A549 (cell line): Measurements from ENCODE around the gene NFE2L2. TPM values are rescaled to one million over a fixed set of nuclear protein-coding genes. Genes with fewer than 3 reads are reported as not detected.

Experiments
- ATAC-seq, 2 experiments: fragments of 200-7000 bp in 1 of 2; fragments of >200 bp in 1 of 2; cut with Nextera tagmentation in 1 of 2; cut with Tn5 transposase in 1 of 2; 3 replicates each; pipeline versions ENCODE4 v1.8.0 to v1.9.1; 2018 to 2020; ENCODE audit warnings: mild to moderate bottlenecking in 1 of 2, moderate library complexity in 1 of 2
- CTCF ChIA-PET: fragments of 300-600 bp; sonication (Branson Sonifier 250); formaldehyde crosslinking; extraction: SDS; loops from one replicate; lab custom pipeline; 2021; ENCODE audit warnings: antibody characterized with exemption, inconsistent platforms; lab: Yijun Ruan, JAX
- POLR2A ChIA-PET: fragments of 350-600 bp; formaldehyde crosslinking; extraction: SDS; loops from one replicate; lab custom pipeline; 2021; ENCODE audit warnings: antibody characterized with exemption, inconsistent platforms; lab: Yijun Ruan, JAX
- DNase-seq, 2 experiments: peaks; one replicate each; pipeline versions ENCODE4 v3.0.0 to v3.0.0-alpha.2; 2011 to 2016; ENCODE audit warnings: low read depth in 1 of 2, low spot score in 1 of 2
- FAIRE-seq: peaks from 2 replicates; lab custom pipeline; 2011; peaks lifted over from hg19 to GRCh38; lab: Jason Lieb, UNC
- H3K27ac ChIP-seq, 2 experiments: fragments of >200 bp; sonication (Bioruptor Twin); formaldehyde crosslinking; 3 replicates each; pipeline ENCODE4 v1.5.1; 2016 to 2017
- H3K4me1 ChIP-seq: fragments of >200 bp; sonication (Bioruptor Twin); formaldehyde crosslinking; 3 replicates; pipeline ENCODE4 v1.6.1; 2016
- H3K4me2 ChIP-seq: fragments of >200 bp; sonication (Bioruptor Twin); formaldehyde crosslinking; 3 replicates; pipeline ENCODE4 v1.6.1; 2016
- H3K4me3 ChIP-seq: fragments of >200 bp; sonication (Bioruptor Twin); formaldehyde crosslinking; 3 replicates; pipeline ENCODE4 v1.5.1; 2016
- H3K9me3 ChIP-seq: fragments of >200 bp; sonication (Bioruptor Twin); formaldehyde crosslinking; 3 replicates; pipeline ENCODE4 v1.6.1; 2016
- CBX8 ChIP-seq: fragments of 200-600 bp; sonication (generic); IDR thresholded peaks from 2 replicates; pipeline ENCODE4 v1.6.1; 2016
- E2F6 ChIP-seq: IDR thresholded peaks from 2 replicates; pipeline ENCODE4 v1.6.1; 2012; ENCODE audit warnings: low read depth, borderline replicate concordance
- FOSL2 ChIP-seq, 2 experiments: fragments of 450-650 bp in 1 of 2; fragments of >200 bp in 1 of 2; sonication (Bioruptor Twin) in 1 of 2; formaldehyde crosslinking; IDR thresholded peaks; 2 replicates each; pipeline versions ENCODE4 v1.5.0 to v1.6.1; 2016 to 2020; ENCODE audit warnings: mild to moderate bottlenecking in 1 of 2, moderate library complexity in 1 of 2
- FOXS1 ChIP-seq: fragments of 250-450 bp; sonication (Bioruptor Pico); IDR thresholded peaks from 2 replicates; pipeline ENCODE4 v1.5.0; 2020; ENCODE audit warnings: mild to moderate bottlenecking, moderate library complexity
- HES2 ChIP-seq: fragments of >200 bp; sonication (Bioruptor Twin); formaldehyde crosslinking; IDR thresholded peaks from 2 replicates; pipeline ENCODE4 v1.6.1; 2016
- JUN ChIP-seq, 2 experiments: fragments of >200 bp; sonication (Bioruptor Twin); formaldehyde crosslinking; IDR thresholded peaks; 2 replicates in 1 of 2; 3 replicates in 1 of 2; pipeline ENCODE4 v1.6.1; 2016 to 2017
- KDM5A ChIP-seq: fragments of 200-600 bp; sonication (generic); IDR thresholded peaks from 2 replicates; pipeline ENCODE4 v1.6.1; 2016; ENCODE audit warnings: antibody characterized with exemption, mild to moderate bottlenecking
- PHF8 ChIP-seq: fragments of 200-600 bp; sonication (generic); IDR thresholded peaks from 2 replicates; pipeline ENCODE4 v1.6.1; 2016; ENCODE audit warnings: low read depth, mild to moderate bottlenecking, antibody characterized with exemption, moderate library complexity, borderline replicate concordance
- ZC3H11A ChIP-seq: fragments of 450-650 bp; IDR thresholded peaks from 2 replicates; pipeline ENCODE4 v1.6.1; 2014; ENCODE audit warnings: antibody characterized with exemption, mild to moderate bottlenecking
- WGBS: methylation state at CpG from one replicate; pipeline ENCODE4 v1.1.6; 2017; ENCODE audit errors: missing lambda C conversion rate; 5-methylcytosine and 5-hydroxymethylcytosine counted together
- polyA plus RNA-seq, 4 experiments: library from polyadenylated mRNA; depleted of rRNA in 3 of 4; stranded (reverse); fragments of >200 nt; fragmentation: RNase III in 1 of 4; extraction: RNeasy Plus Mini Kit Qiagen cat#74134 plus additional on column Dnase treatment in 1 of 4; gene quantifications; 2 replicates in 3 of 4; 3 replicates in 1 of 4; pipeline ENCODE4 v1.2.3, GENCODE V29; 2011 to 2017
- small RNA-seq, 6 experiments: library from RNA; depleted of rRNA; stranded (forward); fragments of <200 nt; gene quantifications; one replicate each; pipeline ENCODE3, GENCODE V24; 2012

NFE2L2 gene
- polyA plus RNA-seq, 2 of the 4 experiments (the other 2 are of a cell fraction) = 65.8 to 146 TPM

- WGBS = 69% methylated on average over 1 of the region's 1 CpG
- DNase-seq = no peak
- no peak for ATAC-seq
- Histone ChIP-seq H3K9me3 (no peaks in the 10 kb centered on the region), H3K4me3 (no peak overlapping the region), H3K27ac (no peak overlapping the region), H3K4me2 (no peak overlapping the region), H3K4me1 (peaks cover 12% of the 10 kb centered on the region)
- CTCF ChIA-PET = interaction anchor here (0.5 to 1.4 kb wide), 4 partner anchors 11 to 63 kb away, joined by 3 to 7 read pairs (median 4); no protein-coding TSS in a partner anchor
- TF ChIP-seq PHF8 (no peak), ZC3H11A (peak; percentile 25; the same call in 1 of the 2 replicates)
- POLR2A ChIA-PET = no interaction called here
- FAIRE-seq = no peak
These were observed 79.9 kb downstream of the NFE2L2 start for GRCh38 chr2:177184606-177185005.

- H3K4me2 ChIP-seq = no peak overlapping the region
- POLR2A ChIA-PET = no interaction called here
- H3K4me1 ChIP-seq = peaks cover 12% of the 10 kb centered on the region
- no peak overlapping the region for H3K27ac ChIP-seq
- no peaks in the 10 kb centered on the region for H3K9me3 ChIP-seq
- DNase-seq = no peak
- no peak overlapping the region for H3K4me3 ChIP-seq
- TF ChIP-seq JUN (IDR thresholded peaks at IDR 0.05) = no peak
- no peak for TF ChIP-seq E2F6
- no peak for TF ChIP-seq KDM5A
- no peak for TF ChIP-seq FOSL2 (IDR thresholded peaks at IDR 0.05)
- TF ChIP-seq FOSL2 (CRISPR knock-in tag; IDR thresholded peaks at IDR 0.05) = no peak
- TF ChIP-seq CBX8 = no peak
- no peak for TF ChIP-seq HES2
- no peak for TF ChIP-seq FOXS1 (CRISPR knock-in tag)
- TF ChIP-seq, all 56 proteins: peak for 0
- FAIRE-seq (no peak), ATAC-seq (no peak)
- CTCF ChIA-PET = interaction anchor here (1.3 kb wide), 1 partner anchor 10 kb away, joined by 3 read pairs; no protein-coding TSS in a partner anchor
These were observed 80.7 kb downstream of the NFE2L2 start for GRCh38 chr2:177183860-177184259.

Small RNA genes lying within 50 kb of the gene (small RNA-seq; reads per million reads assigned to genes)
- gene MIR3128 = 0 to 1.7 (median 0) reads per million in 6 experiments
- gene MIR6512 = 0 reads per million in 6 experiments
- 0 reads per million in 6 experiments for gene RF00019

Other genes starting within 250 kb of the NFE2L2 start
- gene HNRNPA3, start 51.9 kb downstream of the NFE2L2 start, polyA plus RNA-seq (2011; rRNA removed) = 250 and 357 TPM in 2 replicates
- 714 to 805 TPM (median 755 TPM) in 3 replicates for gene HNRNPA3, start 51.9 kb downstream of the NFE2L2 start, polyA plus RNA-seq (2017; fragmentation: RNase III; extraction: RNeasy Plus Mini Kit Qiagen cat#74134 plus additional on column Dnase treatment)
- gene AGPS, start 128.0 kb upstream of the NFE2L2 start, polyA plus RNA-seq (2011; rRNA removed) = 45.0 and 62.1 TPM in 2 replicates
- 47.6 to 54.7 TPM (median 49.8 TPM) in 3 replicates for gene AGPS, start 128.0 kb upstream of the NFE2L2 start, polyA plus RNA-seq (2017; fragmentation: RNase III; extraction: RNeasy Plus Mini Kit Qiagen cat#74134 plus additional on column Dnase treatment)